ENCODE data around the gene SAA1.
A peak's percentile ranks its signal among the peaks of the same experiment; 100 is the strongest.

The SAA1 gene

GRCh38 chr11:18312663-18313420 lies 46.8 kb downstream of the SAA1 start:
- DNase-seq: peak; percentile 79

- DNase-seq: peak; percentile 53
Measured at GRCh38 chr11:18313965-18314763, 48.1 kb downstream of the SAA1 start.

- no peak for DNase-seq
Measured at GRCh38 chr11:18314784-18315523, 48.9 kb downstream of the SAA1 start.

- no peak for DNase-seq
Measured at GRCh38 chr11:18315893-18316292, 49.8 kb downstream of the SAA1 start.

GRCh38 chr11:18317551-18317950 lies 51.5 kb downstream of the SAA1 start:
- DNase-seq: no peak
